Skeletal muscle satellite cell (primary cell): ENCODE data around the gene TDRD9.
"Not testable (repeated sequence)": the region's sequence is repeated elsewhere in the genome, so short reads cannot be mapped to it uniquely, and the experiment has no call there.

Experiments
- H3K27me3 ChIP-seq: 2 replicates; pipeline ENCODE4 v1.7.0; 2013; ENCODE audit warnings: low read length; ENCODE audit not compliant: control insufficient read depth, insufficient read depth
- H3K36me3 ChIP-seq: 2 replicates; pipeline ENCODE4 v1.7.0; 2013; ENCODE audit warnings: mild to moderate bottlenecking, control low read depth, low read length; ENCODE audit not compliant: insufficient read depth
- H3K4me1 ChIP-seq: 2 replicates; pipeline ENCODE4 v1.7.0; 2013; ENCODE audit warnings: low read length; ENCODE audit not compliant: control insufficient read depth, insufficient read depth
- H3K4me2 ChIP-seq: 2 replicates; pipeline ENCODE4 v1.7.0; 2013; ENCODE audit warnings: mild to moderate bottlenecking, low read length
- H3K4me3 ChIP-seq: 2 replicates; pipeline ENCODE4 v1.7.0; 2013; ENCODE audit warnings: low read length
- H3K9ac ChIP-seq: 2 replicates; pipeline ENCODE4 v1.7.0; 2013; ENCODE audit warnings: mild to moderate bottlenecking, low read depth, low read length, moderate library complexity
- H3K9me3 ChIP-seq: replicated peaks from 2 replicates; pipeline ENCODE4 v1.7.0; 2013; ENCODE audit warnings: mild to moderate bottlenecking, control low read depth, low read length

The TDRD9 gene

DNA sequence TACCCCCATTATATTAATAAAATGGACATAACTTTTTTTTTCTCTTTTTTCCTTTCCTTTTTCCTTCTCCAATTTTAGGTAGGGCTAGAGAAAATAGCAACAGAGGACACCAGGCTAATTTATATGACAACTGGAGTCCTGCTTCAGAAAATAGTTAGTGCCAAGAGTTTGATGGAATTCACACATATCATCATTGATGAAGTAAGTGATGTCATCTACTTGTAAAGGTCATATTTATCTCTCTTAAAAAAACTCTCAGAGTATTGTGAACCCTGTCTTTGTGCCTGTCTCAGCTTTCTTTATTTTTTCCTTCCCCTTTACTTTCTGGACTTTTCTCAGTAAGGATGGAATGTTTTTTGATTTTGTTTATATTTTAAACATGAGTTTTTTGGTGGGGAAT lies 38.4 kb downstream of the TDRD9 start:
- Histone ChIP-seq H3K4me1 (no peaks in the 10 kb centered on the region), H3K9me3 (no peaks in the 10 kb centered on the region), H3K4me3 (no peak overlapping the region), H3K27me3 (peaks cover 17% of the 10 kb centered on the region), H3K9ac (no peak overlapping the region), H3K36me3 (no peaks in the 10 kb centered on the region), H3K4me2 (no peak overlapping the region)

DNA sequence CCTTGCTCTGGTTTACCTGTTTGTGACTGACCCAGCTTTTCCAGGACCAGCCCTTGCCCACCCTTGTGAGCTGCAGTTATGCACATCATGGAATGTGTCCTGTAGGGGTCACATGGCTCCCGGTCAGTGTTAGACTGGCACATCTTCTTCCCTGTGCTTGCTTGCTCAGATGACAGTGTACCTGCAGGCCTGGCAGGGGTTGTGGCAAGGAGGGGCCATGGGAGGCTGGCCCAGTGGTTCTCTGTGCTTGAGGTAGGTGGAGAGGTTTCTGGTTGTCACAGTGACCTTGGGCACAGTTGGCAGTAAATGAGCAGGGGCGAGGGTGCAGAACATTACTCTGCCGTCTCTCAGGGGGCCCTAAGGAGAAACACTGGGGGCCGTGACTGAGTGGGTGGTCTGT lies 41.7 kb downstream of the TDRD9 start:
- Histone ChIP-seq H3K4me1 (no peaks in the 10 kb centered on the region), H3K4me3 (no peak overlapping the region), H3K36me3 (no peaks in the 10 kb centered on the region), H3K9ac (no peak overlapping the region), H3K9me3 (no peaks in the 10 kb centered on the region), H3K27me3 (peaks cover 15% of the 10 kb centered on the region), H3K4me2 (no peak overlapping the region)

DNA sequence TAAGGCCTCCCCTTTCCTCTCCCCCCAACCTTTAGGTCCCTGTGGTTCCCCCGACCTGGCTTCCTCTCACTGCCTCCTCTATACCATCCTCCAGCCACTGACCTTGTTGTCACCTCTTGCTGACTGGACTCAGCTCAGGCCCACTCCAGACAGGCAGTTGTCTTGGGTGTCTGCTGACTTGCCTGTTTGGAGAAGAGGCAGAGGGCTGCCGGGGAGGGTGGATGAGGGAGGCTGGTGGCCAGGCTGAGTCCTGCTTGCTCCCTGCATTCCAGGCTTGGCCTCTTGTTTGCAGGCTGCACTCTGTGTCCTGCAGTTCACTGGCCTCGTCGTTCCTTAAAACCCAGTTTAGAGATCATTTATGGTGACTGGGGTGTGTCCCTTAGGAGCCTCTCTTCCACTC lies 45.1 kb downstream of the TDRD9 start:
- Histone ChIP-seq H3K27me3 (peaks cover 15% of the 10 kb centered on the region), H3K4me3 (no peak overlapping the region), H3K9me3 (no peaks in the 10 kb centered on the region), H3K9ac (no peak overlapping the region), H3K4me1 (no peaks in the 10 kb centered on the region), H3K4me2 (no peak overlapping the region), H3K36me3 (no peaks in the 10 kb centered on the region)

DNA sequence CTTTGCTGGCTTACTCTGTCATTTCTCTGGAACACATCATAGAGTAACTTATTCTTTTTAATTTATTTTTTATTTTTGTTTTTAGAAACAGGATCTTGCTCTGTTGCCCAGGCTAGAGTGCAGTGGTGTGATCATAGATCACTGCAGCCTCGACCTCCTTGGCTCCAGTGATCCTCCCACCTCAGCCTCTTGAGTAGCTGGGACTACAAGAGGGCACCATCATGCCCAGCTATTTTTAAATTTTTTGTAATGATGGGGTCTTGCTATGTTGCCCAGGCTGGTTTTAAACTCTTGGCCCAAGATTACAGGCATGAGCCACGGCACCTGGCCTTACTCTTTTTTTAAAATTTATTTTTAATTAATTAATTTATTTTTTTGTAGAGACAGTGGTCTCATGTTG lies 46.3 kb downstream of the TDRD9 start:
- Histone ChIP-seq H3K36me3 (no peaks in the 10 kb centered on the region), H3K4me2 (no peak overlapping the region), H3K27me3 (peaks cover 15% of the 10 kb centered on the region), H3K9me3 (no peaks in the 10 kb centered on the region), H3K4me3 (no peak overlapping the region), H3K4me1 (no peaks in the 10 kb centered on the region), H3K9ac (no peak overlapping the region)

DNA sequence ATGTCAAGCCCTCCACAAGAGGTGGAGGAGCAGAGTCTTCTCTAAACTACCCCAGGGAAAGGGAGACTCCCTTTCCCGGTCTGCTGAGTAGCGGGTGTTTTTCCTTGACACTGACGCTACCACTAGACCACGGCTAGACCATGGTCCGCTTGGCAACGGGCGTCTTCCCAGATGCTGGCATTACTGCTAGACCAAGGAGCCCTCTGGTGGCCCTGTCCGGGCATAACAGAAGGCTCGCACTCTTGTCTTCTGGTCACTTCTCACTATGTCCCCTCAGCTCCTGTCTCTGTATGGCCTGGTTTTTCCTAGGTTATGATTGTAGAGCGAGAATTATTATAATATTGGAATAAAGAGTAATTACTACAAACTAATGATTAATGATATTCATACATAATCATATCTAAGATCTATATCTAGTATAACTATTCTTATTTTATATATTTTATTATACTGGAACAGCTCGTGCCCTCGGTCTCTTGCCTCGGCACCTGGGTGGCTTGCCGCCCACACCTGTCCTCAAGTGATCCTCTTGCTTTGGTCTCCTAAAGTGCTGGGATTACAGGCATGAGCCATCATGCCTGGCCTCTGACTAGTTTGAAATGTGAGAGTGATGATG lies 52.5 kb downstream of the TDRD9 start:
- H3K9ac ChIP-seq, H3K27me3 ChIP-seq, H3K4me3 ChIP-seq, H3K36me3 ChIP-seq, H3K9me3 ChIP-seq, H3K4me1 ChIP-seq, H3K4me2 ChIP-seq: not testable (repeated sequence)

DNA sequence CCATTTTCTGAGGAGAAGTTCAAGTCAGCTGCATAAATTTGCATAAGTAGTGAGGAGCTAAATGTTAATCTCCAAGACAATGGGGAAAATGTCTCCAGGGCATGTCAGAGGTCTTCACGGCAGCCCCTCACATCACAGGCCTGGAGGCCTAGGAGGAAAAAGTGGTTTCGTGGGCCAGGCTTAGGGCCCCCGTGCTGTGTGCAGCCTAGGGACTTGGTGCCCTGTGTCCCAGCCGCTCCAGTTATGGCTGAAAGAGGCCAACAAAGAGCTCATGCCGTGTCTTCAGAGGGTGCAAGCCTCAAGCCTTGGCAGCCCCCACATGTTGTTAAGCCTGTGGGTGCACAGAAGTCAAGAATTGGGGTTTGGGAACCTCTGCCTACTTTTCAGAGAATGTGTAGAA lies 55.9 kb downstream of the TDRD9 start:
- no peak overlapping the region for H3K9ac ChIP-seq
- H3K4me3 ChIP-seq: no peak overlapping the region
- H3K36me3 ChIP-seq: no peaks in the 10 kb centered on the region
- peaks cover 16% of the 10 kb centered on the region for H3K27me3 ChIP-seq
- H3K4me2 ChIP-seq: no peak overlapping the region
- peaks cover 7% of the 10 kb centered on the region for H3K9me3 ChIP-seq
- H3K4me1 ChIP-seq: no peaks in the 10 kb centered on the region

DNA sequence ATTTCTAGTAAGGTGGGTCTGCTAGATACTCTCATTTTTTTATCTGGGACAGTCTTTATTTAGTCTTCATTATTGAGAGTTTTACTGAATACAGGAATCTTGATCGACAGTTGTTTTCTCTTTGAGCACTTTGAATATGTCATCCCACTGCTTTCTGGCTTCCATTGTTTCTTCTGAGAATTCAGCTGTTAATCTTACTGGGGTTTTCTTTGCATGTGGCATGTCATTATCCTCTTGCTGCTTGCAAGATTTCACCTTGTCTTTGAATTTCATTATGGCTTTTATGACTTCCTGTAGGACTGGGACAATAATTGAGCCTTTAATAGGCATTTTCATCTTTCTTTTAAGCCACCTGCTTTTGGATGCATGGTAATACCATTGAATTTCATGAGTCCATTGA lies 60.8 kb downstream of the TDRD9 start:
- no peak overlapping the region for H3K4me3 ChIP-seq
- peaks cover 11% of the 10 kb centered on the region for H3K9me3 ChIP-seq
- H3K9ac ChIP-seq: no peak overlapping the region
- H3K4me2 ChIP-seq: no peak overlapping the region
- peaks cover 33% of the 10 kb centered on the region for H3K27me3 ChIP-seq
- no peaks in the 10 kb centered on the region for H3K36me3 ChIP-seq
- no peaks in the 10 kb centered on the region for H3K4me1 ChIP-seq

DNA sequence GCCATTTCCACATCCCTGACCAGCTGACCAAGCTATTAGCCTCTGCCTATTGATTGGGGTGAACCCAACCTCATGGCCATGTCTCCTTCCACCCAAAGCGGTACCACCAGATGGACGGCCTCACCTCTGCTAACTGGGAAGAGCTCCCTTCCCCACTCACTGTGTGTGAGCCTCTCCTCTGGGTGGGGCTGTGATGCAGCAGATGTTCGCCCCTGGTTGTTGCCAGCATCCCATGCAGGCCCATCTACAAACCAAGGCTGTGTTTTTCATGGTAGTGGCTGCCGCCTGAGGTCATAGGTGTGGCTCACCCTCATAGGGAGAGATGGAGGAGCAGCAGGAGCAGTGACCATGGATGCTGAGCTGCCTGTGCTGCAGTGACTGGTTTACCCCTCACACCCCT lies 61.7 kb downstream of the TDRD9 start:
- H3K36me3 ChIP-seq: no peaks in the 10 kb centered on the region
- H3K4me1 ChIP-seq: no peaks in the 10 kb centered on the region
- H3K4me3 ChIP-seq: no peak overlapping the region
- H3K9ac ChIP-seq: no peak overlapping the region
- H3K9me3 ChIP-seq: peaks cover 11% of the 10 kb centered on the region
- peaks cover 40% of the 10 kb centered on the region for H3K27me3 ChIP-seq
- no peak overlapping the region for H3K4me2 ChIP-seq

DNA sequence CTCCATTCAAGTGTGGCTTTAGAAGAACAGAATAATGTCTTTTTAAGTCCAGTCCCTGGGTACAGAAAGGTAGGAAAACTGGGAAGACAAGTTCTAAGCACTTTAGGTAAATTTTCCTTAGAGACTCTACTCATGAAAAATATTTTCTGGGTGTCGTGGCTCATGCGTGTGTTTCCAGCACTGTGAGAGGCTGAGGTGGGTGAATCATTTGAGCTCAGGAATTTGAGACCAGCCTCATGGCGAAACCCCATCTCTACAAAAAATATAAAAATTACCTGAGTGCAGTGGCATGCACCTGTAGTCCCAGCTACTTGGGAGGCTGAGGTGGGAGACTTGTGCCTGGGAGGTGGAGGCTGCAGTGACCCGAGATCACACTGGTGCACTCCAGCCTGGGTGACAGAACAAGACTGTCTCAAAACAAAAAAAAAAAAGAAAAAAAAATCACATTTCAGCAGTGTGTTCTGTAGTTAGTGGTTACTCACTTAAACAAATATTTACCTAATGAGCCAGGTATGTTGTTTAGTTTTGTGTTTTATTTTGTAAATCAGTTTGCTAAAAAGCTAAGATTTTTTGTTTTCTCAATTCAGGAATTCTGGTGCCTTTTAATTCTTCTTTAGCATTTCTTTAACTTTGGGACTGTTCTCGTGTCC lies 66.4 kb downstream of the TDRD9 start:
- no peaks in the 10 kb centered on the region for H3K36me3 ChIP-seq
- H3K4me3 ChIP-seq: no peak overlapping the region
- peaks cover 55% of the 10 kb centered on the region for H3K27me3 ChIP-seq
- no peak overlapping the region for H3K4me2 ChIP-seq
- H3K9ac ChIP-seq: no peak overlapping the region
- no peaks in the 10 kb centered on the region for H3K4me1 ChIP-seq
- H3K9me3 ChIP-seq: no peaks in the 10 kb centered on the region

DNA sequence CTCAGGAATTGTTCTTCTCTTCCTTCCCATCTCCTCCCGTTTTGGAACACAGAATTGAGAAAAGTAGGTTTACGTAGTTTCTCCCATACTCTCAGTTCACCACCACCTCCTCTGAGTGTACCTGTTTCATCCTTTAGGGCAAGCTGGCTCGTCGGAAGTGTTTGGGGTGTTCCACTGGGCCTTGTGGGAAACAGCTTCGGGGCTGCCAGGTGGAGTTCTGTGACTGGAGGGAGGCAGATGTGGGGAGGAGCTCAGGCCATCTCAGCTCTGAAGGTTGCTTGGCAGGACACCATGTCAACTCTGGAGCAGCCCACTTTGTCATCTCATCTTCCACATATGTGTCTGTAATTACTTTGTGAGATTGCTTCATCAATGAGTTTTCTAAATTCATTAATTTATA lies 67.6 kb downstream of the TDRD9 start:
- Histone ChIP-seq H3K27me3 (peaks cover 51% of the 10 kb centered on the region), H3K9me3 (no peaks in the 10 kb centered on the region), H3K36me3 (no peaks in the 10 kb centered on the region), H3K4me1 (no peaks in the 10 kb centered on the region), H3K4me3 (no peak overlapping the region), H3K4me2 (no peak overlapping the region), H3K9ac (no peak overlapping the region)

DNA sequence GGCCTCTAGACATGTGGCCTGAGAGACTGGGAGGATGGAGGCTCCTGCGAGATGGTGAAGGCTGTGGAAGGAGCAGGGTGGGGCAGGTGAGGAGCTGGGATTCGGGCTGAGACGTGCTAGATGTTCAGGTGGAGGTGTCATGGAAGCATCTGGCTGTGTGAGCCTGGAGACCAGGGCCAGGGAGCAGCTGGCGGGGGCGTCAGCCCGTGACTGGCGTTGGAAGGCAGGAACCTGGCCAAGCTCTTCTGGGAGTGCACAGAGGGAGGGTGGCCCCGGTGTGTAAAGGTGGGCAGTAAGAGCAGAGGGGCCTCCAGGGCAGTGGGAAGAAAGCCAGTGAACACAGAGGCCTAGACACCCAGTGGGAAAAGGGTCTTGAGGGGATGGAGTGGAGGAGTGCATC lies 69.1 kb downstream of the TDRD9 start:
- no peak overlapping the region for H3K4me3 ChIP-seq
- H3K4me1 ChIP-seq: no peaks in the 10 kb centered on the region
- no peak overlapping the region for H3K4me2 ChIP-seq
- no peaks in the 10 kb centered on the region for H3K9me3 ChIP-seq
- no peak overlapping the region for H3K9ac ChIP-seq
- no peaks in the 10 kb centered on the region for H3K36me3 ChIP-seq
- peaks cover 56% of the 10 kb centered on the region for H3K27me3 ChIP-seq

DNA sequence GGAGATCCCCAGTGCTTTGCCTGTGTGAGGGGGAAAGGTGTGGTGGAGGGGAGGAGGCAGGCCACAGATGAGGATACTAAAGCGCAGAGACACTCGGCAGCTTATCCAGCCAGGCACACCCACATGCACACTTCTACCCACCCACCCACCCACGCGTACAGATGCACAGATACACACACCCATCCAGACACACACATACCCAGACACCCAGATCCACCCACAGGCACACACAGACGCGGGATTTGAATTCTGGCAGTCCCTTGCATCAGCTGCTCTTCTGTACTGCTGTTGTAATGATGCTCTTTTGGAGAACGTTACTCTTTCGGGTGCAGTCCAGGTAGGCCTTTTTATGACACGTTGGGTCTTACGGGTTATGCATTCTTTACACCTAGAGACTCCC lies 69.8 kb downstream of the TDRD9 start:
- no peaks in the 10 kb centered on the region for H3K9me3 ChIP-seq
- peaks cover 54% of the 10 kb centered on the region for H3K27me3 ChIP-seq
- no peaks in the 10 kb centered on the region for H3K36me3 ChIP-seq
- H3K9ac ChIP-seq: no peak overlapping the region
- H3K4me3 ChIP-seq: no peak overlapping the region
- H3K4me1 ChIP-seq: no peaks in the 10 kb centered on the region
- no peak overlapping the region for H3K4me2 ChIP-seq
